C4-2B (cell line): ENCODE data around the gene PFDN1.

Source experiments
- CTCF ChIP-seq: fragments of 450-650 bp; conservative IDR thresholded peaks from 2 replicates; pipeline ENCODE4 v1.5.1; 2017; ENCODE audit warnings: mild to moderate bottlenecking
- ZFX ChIP-seq: fragments of 450-650 bp; IDR thresholded peaks from 2 replicates; pipeline ENCODE4 v1.6.1; 2017

- TF ChIP-seq CTCF (no peak), ZFX (no peak)
These were observed 29.5 kb downstream of the PFDN1 start for GRCh38 chr5:140273401-140273877.
